Raji (cell line): Measurements from ENCODE around the gene MAPK7.

Source experiments
- POLR2A ChIP-seq: IDR thresholded peaks from 2 replicates; pipeline ENCODE4 v1.6.1; 2011; ENCODE audit warnings: low read depth, low read length, control low read depth; ENCODE audit not compliant: insufficient read depth

MAPK7 gene

DNA sequence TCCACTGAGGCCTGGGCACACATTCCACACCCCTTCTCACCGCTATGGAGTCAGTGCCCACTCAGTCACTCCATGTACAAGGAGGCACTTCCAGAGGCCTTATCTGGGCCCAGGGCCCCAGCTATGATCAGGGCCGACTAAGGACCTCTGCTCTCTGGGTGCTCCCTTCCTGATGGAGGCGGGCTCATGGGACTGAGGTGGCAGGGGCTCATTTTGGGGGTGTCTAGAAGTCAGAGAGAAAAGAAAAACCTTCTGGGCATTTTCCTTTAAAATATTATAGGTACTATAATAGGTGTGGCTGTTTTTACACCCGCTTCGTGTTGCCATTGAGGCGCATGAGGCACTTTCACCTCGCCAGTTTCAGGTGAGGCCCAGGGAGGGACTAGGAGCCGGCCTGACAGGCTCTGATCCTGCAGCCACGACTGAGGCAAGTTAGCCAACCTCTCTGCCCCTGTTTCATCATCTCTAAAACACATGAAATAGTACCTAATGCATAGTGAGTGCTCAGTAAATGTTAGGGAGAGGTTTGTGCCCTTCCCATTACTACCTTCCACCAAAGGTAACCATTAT is 30.1 kb upstream of the MAPK7 start:
- TF ChIP-seq POLR2A, result no peak

DNA sequence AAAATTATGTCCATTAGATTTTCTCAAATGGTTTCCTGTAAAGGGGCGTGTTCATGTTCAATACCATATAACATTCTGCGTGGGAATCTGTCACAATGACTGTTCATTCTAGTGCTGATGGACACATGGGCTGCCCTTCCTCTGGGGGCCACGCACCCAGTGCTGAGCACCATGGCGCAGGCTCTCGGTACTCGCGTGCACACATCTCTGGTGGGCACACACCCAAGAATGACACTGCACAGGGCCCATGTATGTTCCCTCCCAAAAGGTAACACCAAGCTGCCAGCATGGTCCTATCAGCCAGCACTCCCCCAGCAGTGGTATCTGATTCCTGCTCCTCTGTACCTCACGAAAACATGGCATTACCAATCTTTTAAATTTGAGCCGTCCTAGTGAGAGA is 29.5 kb upstream of the MAPK7 start:
- TF ChIP-seq POLR2A, result no peak

DNA sequence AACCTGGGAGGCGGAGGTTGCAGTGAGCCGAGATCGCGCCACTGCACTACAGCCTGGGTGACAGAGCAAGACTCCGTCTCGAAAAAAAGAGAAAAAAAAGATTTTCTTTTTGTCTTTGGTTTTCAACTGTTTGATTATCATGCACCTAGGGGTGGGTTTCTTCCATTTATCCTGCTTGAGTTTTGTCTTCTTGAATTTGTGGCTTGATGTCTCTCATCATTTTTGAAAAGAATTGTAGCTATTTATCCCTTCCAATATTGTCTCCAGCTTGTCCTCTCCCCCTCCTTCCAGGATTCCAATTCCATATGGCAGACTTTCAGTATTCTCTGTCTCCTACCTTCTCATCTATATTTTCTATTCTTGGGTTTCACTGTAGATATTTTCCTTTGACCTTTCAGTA is 23.6 kb upstream of the MAPK7 start:
- no peak for TF ChIP-seq POLR2A

DNA sequence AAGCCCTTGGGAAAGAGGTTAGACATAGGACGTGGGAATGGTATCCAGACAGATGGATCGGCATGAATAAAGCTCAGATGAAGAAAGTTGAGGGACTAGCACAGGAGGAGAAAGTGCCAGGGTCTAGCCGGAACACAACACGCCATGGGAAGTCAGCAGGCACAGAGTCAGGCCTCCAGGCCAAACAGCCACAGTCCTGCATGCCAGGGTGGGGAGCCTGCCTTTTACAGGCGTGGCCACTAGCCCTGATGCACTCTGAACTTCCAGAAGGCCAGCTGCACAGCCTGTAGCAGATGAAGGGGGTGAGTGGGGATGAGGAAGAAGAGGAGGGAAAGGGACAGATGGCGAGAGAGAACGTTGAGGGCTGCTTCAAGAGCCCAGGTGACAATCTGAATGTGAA is 20.9 kb upstream of the MAPK7 start:
- TF ChIP-seq POLR2A, result no peak

DNA sequence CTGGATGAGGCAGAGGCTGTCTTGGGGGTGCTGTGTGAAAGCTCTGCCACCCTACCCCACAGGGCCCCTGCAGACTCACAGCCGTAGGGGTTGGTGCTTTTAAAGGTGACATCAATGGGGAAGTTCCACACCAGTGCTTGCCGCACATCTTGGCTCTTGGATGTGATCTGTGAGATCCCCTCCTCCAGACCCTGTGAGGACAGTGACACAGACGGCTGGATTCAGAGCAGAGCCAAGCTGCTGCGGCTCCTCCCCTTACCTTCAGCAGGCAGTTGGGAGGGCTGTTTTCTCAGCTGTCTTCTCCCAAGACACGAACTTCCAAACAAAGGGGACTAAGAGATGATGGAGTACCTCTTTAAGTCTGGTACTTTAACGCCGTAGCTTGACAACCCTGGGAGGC is 20.5 kb upstream of the MAPK7 start:
- no peak for TF ChIP-seq POLR2A

DNA sequence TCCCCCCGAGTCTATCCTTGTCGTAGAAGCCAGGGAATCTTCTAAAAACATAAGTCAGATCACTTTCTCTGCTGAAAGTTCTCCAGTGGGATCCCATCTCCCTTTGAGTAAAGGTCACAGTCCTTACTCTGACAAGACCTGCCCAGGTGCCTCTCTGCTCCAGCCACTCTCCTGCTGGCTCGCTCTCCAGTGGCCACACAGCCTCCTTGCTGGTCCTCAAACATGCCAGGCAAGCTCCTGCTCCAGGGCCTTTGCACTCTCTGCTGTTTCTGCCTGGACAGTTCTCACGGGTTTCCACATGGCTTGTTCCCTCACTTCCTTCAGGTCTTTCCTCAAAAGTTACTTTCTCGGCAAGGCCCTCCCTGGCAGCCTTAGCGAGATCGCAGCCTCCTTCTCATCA is 19.1 kb upstream of the MAPK7 start:
- TF ChIP-seq POLR2A, result no peak

DNA sequence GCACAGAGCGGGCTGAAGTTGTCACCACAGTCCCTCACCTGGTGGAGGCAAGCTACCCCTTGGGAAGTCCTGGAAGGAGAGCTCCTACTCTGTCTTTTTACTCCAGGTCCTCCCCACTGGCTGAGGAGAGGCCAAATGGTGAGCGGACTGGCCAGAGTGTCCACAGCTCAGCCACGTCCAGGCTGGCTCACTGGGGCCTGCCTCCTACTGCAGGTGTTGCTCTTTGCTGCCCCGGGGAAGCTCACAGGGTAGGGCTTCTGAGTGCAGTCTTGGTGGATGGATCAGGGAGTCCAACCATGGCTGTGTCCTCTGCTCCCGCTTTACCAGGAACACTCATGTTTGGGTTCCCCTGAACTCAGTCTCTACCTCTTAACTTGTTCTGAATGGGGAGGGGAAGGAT is 18.4 kb upstream of the MAPK7 start:
- no peak for TF ChIP-seq POLR2A

DNA sequence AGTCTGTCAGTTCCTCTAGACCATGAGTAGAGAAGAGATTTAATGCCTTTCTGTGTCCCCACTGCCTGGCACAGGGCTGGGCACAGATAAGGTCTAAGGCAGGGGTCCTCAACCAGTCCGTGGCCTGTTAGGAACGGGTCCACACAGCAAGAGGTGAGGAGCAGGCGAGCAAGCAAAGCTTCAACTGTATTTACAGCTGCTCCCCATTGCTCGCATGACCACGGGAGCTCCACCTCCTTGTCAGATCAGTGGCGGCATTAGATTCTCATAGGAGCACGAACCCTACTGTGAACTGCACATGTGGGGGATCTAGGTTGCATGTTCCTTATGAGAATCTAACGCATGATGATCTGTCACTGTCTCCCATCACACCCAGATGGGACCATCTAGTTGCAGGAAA is 17.5 kb upstream of the MAPK7 start:
- no peak for TF ChIP-seq POLR2A

DNA sequence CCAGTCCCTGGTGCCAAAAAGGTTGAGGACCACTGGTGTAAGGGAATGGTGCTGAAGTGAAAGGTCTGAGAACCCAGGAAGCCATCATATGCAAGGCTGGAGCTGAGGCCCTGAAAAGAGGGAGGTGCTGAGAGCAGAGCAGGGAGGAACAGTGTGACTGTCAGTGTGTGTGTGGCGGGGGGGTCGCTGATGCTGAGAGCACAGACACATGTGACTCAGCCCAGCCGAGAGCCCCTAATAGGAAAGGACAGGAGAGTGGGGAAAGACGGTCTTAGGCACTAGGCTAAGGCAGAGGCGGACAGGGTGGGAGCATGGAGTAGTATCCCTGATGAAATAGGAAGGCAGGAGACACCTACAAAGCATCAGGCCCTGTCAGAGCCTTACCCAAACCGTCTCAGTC is 17.0 kb upstream of the MAPK7 start:
- TF ChIP-seq POLR2A, result no peak

DNA sequence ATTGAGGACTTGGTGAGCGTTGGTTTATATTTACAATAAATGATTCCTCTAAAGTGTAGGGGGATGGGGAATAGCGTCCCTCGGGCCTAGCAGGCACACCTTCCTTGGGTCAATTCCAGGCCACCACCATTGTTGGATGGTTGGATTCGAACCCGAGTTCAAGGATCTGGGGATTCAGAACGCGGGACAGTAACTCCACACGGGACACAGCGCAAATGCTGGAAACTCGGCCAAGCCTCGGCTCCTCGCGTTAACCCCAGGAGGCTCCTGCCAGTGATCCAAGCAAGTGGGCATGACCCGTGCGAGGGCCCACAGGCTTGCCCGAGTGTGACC is 16.4 kb upstream of the MAPK7 start:
- no peak for TF ChIP-seq POLR2A

DNA sequence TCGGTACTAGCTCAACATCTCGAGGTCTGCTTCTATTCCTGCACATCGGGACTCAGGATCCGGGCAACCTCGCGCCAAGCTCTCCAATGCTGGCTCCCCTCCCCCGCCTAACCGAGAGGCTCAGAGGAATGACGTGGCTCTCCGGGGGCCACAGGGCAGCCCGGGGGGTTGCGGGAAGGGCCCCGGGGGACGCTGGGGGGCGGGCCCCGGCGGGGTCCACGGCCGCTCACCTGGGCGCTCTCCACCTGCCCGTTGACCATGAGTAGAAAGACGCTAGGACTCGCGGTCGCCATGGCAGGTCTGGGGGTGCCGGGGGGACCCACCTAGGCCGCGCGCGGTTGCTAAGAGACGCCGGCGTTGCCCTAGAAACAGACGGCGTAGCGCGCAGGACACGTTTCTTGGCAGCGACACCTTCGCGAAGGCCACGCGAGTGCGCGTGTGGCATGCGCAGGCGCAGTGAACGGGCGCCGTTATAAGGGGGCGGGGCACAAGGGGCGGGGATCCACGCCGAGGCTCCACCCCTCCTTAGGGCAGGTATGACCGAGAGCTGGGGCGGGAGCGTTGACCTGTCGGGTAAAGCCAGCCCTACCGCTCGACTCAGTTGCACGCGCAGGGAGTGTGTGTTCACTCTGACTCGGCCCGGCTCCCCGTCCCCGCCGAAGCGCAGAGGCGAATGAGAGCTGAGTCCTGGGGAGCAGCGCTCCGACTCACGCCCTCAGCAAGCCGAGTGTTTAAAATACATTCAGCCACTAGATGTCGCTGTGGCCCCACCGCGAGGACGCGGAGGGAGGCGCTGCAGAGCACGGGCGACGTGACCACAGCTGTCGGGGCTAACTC is 15.8 kb upstream of the MAPK7 start, which contains the start of gene B9D1:
B9D1 (minus strand) TSS at position 447 of the 837 bp plus-strand sequence; CDS start at position 293, 154 bp downstream.
- peak; percentile 60 for TF ChIP-seq POLR2A

DNA sequence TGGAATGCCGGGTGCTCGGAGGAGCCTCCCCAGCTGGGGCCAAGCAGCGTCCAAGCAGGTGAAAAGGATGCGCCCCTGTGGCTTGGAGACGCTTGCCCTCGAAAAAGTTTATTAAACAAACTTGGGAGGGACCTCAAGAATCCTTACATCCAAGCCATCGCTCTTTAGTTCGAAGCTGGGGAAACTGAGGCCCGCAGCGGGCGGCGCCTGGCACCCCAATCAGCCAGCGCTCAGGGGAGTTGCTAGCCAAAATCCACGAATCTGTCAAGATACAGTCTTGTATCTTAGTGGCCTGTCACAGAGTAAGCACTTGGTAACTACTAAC is 15.2 kb upstream of the MAPK7 start:
- no peak for TF ChIP-seq POLR2A

DNA sequence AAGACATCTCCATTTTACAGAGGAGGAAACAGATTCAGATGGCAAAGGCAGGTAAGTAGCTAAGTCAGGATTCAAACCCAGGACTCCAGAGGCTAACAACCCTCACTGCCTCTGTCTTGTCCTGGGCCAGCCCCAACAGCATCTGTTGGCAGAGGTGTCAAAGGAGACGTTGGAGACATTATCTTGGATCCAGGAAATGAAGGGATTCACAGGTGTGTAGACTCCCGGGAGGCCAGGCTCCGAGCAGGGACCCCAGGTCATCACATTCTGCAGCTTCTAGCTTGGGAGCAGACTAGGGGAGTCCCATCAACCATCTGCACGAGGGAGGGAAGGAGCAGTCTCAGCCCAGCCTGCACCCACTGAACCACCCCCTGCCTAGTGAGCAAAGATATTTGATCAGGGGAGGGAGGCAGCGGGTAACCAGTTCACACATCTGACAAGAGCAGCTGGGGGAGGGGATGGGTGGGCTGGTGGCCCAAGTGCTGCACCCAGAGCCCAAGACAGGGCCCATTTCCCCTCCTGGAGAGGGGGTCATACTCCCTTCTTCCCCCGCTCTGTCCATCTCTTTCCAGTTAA is 14.8 kb upstream of the MAPK7 start:
- TF ChIP-seq POLR2A, result no peak

DNA sequence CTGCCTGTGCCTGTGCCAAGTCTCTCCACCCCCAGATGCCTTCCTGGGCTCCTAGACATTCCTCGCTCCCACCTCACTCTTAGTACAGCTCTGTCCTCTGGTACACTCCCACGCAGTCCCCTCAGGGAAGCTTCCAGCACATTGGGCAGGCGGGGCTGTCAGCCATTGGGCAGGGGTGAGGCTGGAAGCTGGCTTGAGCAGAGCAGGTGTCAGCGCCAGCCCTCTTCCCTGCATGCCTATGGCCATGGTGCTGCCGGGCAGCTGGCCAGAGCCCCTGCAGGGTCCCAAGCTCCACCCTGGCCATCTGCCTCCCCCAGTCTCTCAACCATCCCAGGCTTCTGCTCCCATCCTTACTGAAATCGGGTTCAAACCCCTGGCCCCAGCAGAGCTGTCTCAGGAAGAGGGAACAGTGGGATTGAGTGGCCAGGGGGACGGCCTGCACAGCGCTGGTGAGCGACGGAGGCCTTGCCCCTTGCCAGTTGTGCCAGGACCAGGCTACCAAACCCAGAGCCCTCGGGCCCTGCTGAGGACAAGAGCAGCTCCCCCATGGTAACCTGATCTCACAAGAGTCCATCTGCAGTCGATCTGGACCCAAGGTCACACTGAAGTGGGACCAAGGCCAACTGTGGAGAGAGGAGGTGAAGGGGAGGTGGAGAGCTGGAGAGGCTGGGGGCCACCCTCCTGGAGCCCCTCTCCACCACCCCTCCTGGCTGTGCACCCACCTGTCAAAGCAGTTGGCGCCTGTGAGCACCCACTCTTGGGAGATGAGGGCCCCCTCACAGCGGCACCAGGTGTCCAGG is 13.4 kb upstream of the MAPK7 start:
- TF ChIP-seq POLR2A, result no peak

DNA sequence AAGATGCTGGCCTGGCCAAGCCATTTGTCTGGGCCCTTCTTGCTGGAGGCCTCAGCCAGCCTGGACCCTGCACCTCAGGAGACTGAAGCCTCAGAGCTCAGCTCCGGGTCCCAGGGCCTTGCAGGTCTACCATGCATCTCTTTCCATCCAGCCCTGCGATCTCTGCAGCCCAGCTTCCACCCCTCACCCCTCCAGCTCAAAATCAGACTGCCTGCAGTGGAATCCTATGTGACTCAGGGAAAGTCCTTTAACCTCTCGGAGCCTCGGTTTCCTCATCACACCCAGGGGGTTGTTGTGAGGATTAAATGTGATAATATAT is 12.8 kb upstream of the MAPK7 start:
- no peak for TF ChIP-seq POLR2A

DNA sequence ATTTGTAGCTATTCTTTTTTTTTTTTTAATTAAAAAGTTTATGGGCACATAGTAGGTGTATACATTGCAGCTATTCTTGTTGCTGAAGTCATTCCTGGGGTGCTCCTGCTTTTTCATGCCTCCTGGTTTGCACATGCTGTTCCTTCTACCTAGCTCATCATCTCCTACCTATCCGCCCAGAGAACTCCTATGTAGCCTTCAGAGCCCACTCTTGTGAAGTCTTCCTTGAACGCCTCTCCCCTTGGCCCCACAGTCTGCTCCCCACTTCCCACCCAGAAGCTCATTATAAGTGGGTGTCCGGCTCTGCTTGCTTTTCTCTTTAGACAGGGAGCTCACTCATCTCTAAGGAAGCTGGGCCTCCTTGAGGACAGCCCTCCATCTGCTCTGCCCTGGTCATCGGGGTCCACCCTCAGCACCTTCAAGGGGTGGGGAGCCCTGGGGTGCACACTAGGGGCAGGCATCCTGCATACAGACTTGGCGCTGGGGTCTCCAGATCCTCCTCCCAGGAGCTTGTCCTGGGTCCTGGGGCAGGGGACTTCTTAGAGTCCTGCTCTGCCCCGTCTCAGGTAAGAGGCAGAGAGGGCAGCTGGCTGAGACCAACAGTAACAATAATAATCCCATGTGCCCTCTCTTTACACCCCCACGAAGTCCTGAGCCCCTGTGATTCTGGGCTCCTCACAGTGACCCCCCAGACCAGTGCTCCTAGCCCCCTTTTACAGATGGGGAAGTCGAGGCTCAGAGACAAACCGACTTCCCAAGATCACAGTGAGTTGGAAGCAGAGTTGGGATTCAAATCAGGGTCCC is 12.3 kb upstream of the MAPK7 start:
- no peak for TF ChIP-seq POLR2A

DNA sequence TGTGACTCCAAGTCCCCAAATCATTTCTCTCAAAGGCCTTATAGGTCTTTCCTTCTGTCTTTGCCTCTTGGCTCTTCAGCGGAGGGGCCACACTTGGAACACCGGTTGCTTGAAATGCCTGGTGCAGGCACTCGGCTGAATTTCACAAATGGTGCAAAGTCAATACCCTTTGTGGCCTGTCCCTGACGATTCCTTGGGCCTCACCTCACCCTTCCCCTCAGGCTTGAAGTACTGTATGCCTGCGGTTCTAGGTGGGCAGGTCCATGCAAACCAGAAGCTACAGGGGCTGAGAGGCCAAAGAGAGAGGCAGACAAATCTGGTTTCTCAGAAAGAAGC is 11.7 kb upstream of the MAPK7 start:
- TF ChIP-seq POLR2A, result no peak
